ENCODE measurements around the gene GNAQ.

- TF ChIP-seq CTCF (conservative IDR thresholded peaks at IDR 0.05 in 1 of 2, IDR thresholded peaks at IDR 0.05 in 1 of 2; ENCODE audit: extremely low read depth in 1 of 2, insufficient read depth in 1 of 2, low read depth in 1 of 2, low read length in 2 of 2), result no peak
- TF ChIP-seq EZH2 (IDR thresholded peaks at IDR 0.05; ENCODE audit: borderline replicate concordance, low read length), result no peak
Observed at GRCh38 chr9:77943057-77943456, 88.6 kb downstream of the GNAQ start.
